GM21619 (cell line): ENCODE data around the gene SH3BGRL2.

Source experiments
- ATAC-seq: cut with Tn5 transposase; IDR thresholded peaks from one replicate; pipeline ENCODE4 v1.9.1; 2021; ENCODE audit not compliant: unreplicated experiment

Gene SH3BGRL2

DNA sequence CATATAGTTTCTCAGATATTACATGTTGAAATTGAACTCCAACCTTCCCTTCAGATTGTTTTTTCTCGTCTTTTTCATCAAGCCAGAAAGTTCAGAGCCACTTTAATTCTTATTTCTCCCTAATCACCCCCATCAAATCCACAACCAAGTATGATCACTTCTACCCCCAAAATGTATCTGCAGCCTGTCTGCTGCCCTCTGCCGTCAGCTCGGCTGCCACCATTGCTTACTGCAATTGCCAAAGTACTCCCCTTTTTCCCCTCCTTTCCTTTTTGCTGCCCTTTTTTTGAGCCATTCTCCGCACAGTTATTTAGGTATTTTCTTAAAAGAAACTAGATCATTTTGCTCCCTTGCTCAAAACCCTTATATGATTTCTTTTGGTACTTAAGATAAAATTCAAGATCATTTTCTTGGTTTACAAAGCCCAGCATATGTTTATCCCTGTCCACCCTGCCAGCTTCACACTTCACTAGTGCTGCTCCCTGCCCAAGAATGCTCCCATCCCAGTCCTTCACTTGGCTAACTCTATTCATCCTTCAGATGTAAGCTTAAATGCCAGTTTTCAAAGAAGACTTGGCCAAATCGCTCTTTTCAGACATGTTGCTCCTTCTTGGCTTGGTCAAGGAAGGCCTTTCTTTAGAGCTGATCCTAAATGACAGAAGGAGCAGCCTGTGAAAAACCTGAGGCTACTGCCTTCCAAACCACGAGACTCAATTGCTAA lies 63.7 kb downstream of the SH3BGRL2 start:
- ATAC-seq, result no peak

DNA sequence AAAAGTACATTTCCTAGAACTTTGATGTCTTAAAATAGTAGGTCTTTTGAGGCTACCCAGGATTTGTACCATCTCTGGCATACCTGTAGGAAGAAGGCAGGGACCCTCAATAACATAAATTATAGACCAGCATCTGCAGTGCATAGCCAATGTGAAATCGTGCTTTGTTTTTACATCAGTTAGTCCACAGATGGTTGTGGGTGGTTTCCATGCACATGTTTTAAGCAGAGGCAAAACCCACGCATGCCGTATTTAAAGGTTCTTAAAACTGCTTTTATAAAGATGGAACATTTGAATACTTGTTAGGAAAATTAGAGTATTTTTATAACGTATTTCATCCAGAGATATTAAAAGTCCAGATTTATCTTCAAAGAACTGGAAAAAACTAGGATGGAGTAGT lies 66.3 kb downstream of the SH3BGRL2 start:
- ATAC-seq, result no peak

GRCh38 chr6:79699606-79700005 lies 68.5 kb downstream of the SH3BGRL2 start:
- no peak for ATAC-seq

DNA sequence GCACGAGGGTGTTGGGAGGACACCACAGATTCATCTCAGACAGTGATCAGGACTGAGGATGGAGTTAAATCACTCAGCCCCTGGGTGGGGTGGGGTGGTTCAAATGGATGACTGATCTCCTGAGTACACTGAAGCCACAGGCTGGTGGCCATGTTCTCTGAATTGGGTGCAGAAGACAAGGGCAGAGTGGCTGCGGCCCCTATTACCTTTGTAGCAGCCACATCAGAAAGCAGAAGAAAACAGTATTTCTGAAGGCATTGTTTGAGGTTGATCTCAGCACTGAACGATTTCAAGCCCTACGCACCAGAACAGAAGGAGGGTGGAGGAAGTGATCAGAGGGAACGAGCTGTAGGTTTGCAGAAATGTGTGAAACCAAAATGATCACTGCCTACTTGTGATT lies 71.6 kb downstream of the SH3BGRL2 start:
- ATAC-seq, result no peak

- ATAC-seq, result no peak
Measured at GRCh38 chr6:79704200-79704599, 73.1 kb downstream of the SH3BGRL2 start.

- no peak for ATAC-seq
Measured at GRCh38 chr6:79705456-79705995, 74.4 kb downstream of the SH3BGRL2 start.

GRCh38 chr6:79706527-79706926 lies 75.4 kb downstream of the SH3BGRL2 start:
- no peak for ATAC-seq

GRCh38 chr6:79707621-79708020 lies 76.5 kb downstream of the SH3BGRL2 start:
- ATAC-seq, result no peak

- no peak for ATAC-seq
Measured at GRCh38 chr6:79708095-79708791, 77.1 kb downstream of the SH3BGRL2 start.

DNA sequence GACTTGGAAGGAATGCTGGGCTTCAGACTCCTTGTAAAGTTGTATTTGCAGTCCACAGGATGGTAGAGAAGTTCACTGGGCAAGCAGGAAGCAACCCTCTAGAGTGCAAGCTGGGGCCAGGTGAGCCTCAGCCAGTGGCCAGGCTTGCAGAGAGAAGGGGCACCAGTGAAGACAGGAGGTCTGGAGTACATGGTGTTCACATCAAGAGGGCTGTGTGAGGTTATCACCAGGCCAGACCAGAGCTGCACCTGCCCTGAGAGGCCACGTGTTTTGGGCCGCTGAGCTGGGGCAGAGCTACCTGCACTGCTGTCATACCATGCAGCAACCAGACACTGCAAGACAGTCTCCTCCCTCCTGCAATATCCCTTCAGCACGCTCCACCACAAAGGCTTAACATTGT lies 79.0 kb downstream of the SH3BGRL2 start:
- no peak for ATAC-seq

- no peak for ATAC-seq
Measured at GRCh38 chr6:79711167-79711566, 80.0 kb downstream of the SH3BGRL2 start.

DNA sequence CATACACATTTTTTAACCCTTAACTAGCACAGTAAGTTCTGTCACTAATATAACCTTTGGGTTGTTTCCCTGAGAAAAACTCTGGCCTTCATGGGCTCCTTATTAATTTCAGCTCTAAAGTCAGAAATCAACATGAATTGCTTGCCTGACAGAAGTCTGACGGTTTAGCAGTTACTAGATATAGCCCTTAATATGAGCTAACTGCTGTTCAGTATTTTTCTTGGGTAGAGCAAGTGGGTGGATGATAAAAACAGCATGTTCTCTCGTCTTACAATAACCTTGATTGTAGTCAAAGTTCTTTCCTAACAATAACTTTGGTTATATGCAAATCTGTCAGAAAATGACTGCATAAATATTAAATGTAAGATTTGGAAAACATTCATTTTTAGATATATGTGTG lies 81.0 kb downstream of the SH3BGRL2 start:
- ATAC-seq, result no peak

GRCh38 chr6:79712616-79713135 lies 81.5 kb downstream of the SH3BGRL2 start:
- ATAC-seq, result no peak

DNA sequence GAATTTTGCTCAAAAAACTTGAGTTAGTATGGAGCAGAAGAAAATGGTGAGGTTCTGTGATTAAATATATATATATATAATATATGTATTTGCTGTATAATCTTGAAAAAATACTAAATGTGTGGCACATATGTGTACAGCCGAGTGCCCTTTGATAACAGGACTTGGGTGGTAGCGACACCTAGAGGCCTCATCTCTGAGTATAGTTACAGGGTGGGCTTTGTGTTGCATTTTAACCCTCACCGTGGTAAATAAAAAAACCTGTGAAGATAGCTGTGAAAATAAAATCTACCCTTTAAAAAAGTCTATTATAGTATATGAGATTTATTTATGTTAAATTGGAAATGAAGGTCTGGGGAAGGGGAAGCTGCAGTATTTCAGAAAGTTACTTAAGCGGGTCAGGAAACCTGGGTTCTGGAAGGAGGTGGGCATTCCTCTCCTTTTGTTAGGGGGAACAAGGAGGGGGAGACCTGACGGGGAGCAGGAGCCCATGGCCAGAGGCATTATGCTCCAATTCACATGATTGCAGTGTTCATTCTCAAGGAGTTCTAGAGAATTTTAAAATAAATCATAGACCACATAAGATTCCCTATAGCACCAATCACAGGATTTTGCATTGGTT lies 82.7 kb downstream of the SH3BGRL2 start:
- ATAC-seq, result peak; percentile 73

- ATAC-seq, result no peak
Measured at GRCh38 chr6:79717989-79718388, 86.9 kb downstream of the SH3BGRL2 start.

DNA sequence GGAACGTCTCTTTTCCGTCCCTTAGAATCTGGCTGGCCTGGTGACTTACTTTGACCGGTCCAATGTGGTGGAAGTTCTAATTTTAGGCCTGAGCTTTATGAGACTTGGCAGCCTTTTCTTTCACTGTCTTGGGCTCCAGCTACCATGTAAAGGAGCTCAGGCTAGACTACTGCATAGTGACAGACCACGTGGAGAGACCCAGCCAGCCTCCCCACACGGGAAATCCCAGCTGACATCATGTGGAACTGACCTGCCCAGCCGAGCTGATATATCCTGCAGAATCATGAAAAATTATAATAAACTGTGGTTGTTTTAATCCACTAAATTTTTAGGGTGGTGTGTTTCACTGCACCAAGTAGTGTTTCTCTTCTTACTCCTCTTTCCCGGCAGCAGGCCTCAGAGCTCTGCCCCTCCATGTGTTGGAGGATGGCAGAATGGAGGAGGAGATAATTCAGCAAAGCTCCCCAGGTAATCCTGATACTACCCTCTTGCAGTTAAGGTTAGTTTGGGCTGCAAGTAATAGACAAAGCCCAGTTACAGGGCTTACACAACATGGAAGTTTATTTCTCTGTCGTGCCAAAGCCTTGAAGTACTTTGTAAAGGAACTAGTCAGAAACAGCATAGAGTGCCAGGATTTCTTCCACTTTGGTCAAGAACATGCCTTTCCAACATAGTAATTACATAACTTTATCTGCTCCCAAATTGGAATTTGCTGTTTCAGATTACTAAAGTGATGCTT lies 87.5 kb downstream of the SH3BGRL2 start:
- no peak for ATAC-seq

DNA sequence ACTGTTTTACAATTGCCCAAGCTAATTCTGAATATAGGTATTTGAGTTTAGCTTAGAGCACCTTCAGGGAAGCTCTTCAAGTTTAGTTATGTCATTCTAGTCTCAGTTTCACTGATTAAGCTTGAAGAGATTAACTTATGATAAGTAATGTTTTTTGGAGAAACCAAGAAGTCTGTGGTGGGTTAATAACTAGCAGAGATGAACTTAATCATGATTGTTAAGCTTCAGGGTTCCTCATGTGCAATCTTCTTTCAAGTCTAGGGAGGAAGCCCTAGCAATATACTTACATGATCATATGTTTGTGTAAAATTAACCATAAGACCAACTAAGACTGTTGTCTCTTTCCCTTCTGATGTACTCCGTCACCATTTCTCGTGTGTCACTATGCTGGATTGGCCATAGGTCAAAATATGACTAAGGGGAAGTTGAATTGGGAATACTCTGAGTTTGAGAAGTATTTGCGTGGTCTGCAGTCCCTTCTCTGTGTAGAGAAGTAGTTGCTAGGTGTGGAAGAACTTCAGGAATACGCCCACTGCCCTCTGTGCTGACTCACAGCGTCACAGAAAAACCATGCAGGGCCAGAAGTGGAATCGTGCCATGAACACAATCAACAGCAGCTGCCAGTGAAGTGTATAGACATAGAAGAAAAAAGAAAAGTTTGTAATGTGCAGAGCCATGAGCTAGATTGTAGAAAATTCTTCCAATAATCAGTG lies 88.3 kb downstream of the SH3BGRL2 start:
- ATAC-seq, result no peak

DNA sequence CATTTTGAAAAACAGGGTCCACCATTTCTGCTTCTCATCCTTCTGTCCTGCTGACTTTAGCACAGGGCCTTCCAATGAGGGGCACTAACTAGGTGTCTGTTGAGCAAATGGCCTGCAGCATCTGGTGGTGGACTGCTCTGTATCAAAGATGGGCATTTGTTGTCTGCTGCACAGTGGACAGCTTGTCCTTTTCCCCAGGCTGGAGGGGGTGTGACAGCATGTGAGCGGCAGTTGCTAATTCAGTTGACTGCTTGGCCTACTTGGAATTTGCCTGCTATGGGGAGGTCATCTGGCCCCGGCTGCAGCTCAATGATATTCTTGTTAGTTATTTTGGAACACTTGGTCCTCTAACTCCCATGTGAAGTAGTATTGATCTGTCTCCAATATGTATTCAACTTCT lies 93.7 kb downstream of the SH3BGRL2 start:
- no peak for ATAC-seq

- no peak for ATAC-seq
Measured at GRCh38 chr6:79731471-79731870, 100.3 kb downstream of the SH3BGRL2 start.

DNA sequence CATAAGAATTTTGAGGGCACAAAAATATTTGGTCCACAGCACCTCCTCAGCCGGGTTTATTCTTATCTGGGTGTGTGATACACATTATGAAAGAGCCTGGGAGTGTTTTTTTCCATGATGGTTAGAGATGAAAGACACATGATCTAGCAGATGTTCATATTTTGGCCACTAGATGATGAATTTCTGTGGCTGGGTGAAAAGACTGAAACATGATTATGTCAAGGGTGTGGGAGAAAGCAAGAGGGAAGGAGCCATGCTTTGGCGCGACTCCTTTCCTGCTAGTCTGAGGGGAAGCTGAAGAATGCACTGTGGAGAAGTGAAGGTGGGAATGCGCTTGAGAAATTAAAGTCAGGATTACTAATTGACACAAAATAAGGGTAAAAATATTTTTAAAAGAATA lies 102.3 kb downstream of the SH3BGRL2 start:
- no peak for ATAC-seq
